Kidney epithelial cell (primary cell): ENCODE results near the gene GALNT16. TPM values are rescaled to one million over a fixed set of nuclear protein-coding genes. Genes with fewer than 3 reads are reported as not detected.

ENCODE experiments used
- DNase-seq: peaks from one replicate; pipeline ENCODE4 v3.0.0-alpha.2; 2010; ENCODE audit warnings: low read depth
- H3K27me3 ChIP-seq: 2 replicates; pipeline ENCODE4 v1.6.0; 2011; ENCODE audit warnings: low read length; ENCODE audit not compliant: control insufficient read depth, insufficient read depth
- H3K36me3 ChIP-seq: 2 replicates; pipeline ENCODE4 v1.5.1; 2011; ENCODE audit warnings: low read length; ENCODE audit not compliant: control insufficient read depth, insufficient read depth
- H3K4me3 ChIP-seq: 2 replicates; pipeline ENCODE4 v1.5.1; 2011; ENCODE audit warnings: low read depth, mild to moderate bottlenecking, control low read depth, low read length
- CTCF ChIP-seq: IDR thresholded peaks from 2 replicates; pipeline ENCODE4 v1.5.1; 2011; ENCODE audit warnings: mild to moderate bottlenecking, moderate library complexity, low read length, control low read depth, inconsistent platforms; ENCODE audit not compliant: insufficient read depth, poor library complexity, severe bottlenecking
- total RNA-seq: library from RNA; depleted of rRNA; stranded (reverse); fragments of >200 nt; gene quantifications from 2 replicates; pipeline ENCODE4 v1.2.3, GENCODE V29; 2015

GALNT16 gene
- total RNA-seq, 1 donor from 2014 or later = 0.33 TPM

GRCh38 chr14:69350892-69351291, 90.9 kb downstream of the GALNT16 start:
- H3K36me3 ChIP-seq = no peaks in the 10 kb centered on the region
- DNase-seq = no peak

GRCh38 chr14:69351385-69351784, 91.4 kb downstream of the GALNT16 start:
- Histone ChIP-seq H3K27me3 (peaks cover 2% of the 10 kb centered on the region), H3K36me3 (no peaks in the 10 kb centered on the region)
- no peak for TF ChIP-seq CTCF

More at GRCh38 chr14:69350892-69351291, 90.9 kb downstream of the GALNT16 start:
- no peak for TF ChIP-seq CTCF
- H3K27me3 ChIP-seq = peaks cover 2% of the 10 kb centered on the region
- no peak overlapping the region for H3K4me3 ChIP-seq

GRCh38 chr14:69351911-69352310, 92.0 kb downstream of the GALNT16 start:
- no peak overlapping the region for H3K4me3 ChIP-seq
- peaks cover 2% of the 10 kb centered on the region for H3K27me3 ChIP-seq
- no peak for DNase-seq
- no peaks in the 10 kb centered on the region for H3K36me3 ChIP-seq
- TF ChIP-seq CTCF = no peak

More at GRCh38 chr14:69351385-69351784, 91.4 kb downstream of the GALNT16 start:
- no peak overlapping the region for H3K4me3 ChIP-seq
- DNase-seq = no peak

GRCh38 chr14:69353168-69353567, 93.2 kb downstream of the GALNT16 start:
- DNase-seq = no peak
- no peaks in the 10 kb centered on the region for H3K36me3 ChIP-seq
- H3K4me3 ChIP-seq = no peak overlapping the region
- TF ChIP-seq CTCF = no peak
- H3K27me3 ChIP-seq = no peaks in the 10 kb centered on the region

- TF ChIP-seq CTCF = no peak
- Histone ChIP-seq H3K36me3 (no peaks in the 10 kb centered on the region), H3K27me3 (no peaks in the 10 kb centered on the region), H3K4me3 (no peak overlapping the region)
- DNase-seq = peak; percentile 21
Measured at GRCh38 chr14:69354383-69355153, 94.6 kb downstream of the GALNT16 start.

GRCh38 chr14:69355154-69355597, 95.2 kb downstream of the GALNT16 start:
- no peak for TF ChIP-seq CTCF
- DNase-seq = no peak
- no peak overlapping the region for H3K4me3 ChIP-seq
- no peaks in the 10 kb centered on the region for H3K36me3 ChIP-seq
- no peaks in the 10 kb centered on the region for H3K27me3 ChIP-seq
